ENCODE measurements around the gene ATP8B3.

DNA sequence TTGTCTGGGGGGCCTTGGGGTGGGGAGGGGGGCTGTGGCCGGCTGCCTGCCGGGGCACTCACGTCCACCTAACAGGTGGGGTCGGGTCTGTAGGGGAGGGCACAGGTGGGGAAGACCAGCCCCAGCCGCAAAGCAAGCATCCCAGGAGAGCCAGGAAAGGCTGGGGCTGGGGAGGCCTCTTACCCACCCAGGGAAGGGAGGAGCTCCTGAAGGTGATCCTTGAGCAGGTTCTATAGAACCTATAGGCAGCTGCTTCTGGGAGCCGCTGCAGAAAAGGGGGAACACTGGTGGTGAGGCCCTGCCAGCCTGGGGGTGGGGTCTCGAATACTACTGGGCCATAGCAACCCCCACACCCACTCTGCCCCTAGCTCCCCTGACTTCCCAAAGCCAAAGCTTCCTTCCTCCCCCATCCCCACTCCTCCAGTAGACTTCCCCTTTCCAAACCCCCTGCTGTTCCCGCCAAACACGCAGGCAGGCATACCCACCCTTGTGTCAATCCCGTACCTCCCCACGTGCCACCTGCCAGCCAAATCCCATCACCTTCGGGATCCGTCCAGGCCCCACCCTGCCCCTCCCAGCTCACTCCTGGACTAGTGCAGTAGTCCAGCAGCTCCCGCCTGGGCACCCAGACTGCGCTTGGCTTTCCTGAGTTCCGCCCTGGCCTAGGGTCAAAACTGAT, 45.7 kb upstream of the ATP8B3 start:
- no peak for TF ChIP-seq POLR2A (IDR thresholded peaks at IDR 0.05)
- TF ChIP-seq, protein P1, sequence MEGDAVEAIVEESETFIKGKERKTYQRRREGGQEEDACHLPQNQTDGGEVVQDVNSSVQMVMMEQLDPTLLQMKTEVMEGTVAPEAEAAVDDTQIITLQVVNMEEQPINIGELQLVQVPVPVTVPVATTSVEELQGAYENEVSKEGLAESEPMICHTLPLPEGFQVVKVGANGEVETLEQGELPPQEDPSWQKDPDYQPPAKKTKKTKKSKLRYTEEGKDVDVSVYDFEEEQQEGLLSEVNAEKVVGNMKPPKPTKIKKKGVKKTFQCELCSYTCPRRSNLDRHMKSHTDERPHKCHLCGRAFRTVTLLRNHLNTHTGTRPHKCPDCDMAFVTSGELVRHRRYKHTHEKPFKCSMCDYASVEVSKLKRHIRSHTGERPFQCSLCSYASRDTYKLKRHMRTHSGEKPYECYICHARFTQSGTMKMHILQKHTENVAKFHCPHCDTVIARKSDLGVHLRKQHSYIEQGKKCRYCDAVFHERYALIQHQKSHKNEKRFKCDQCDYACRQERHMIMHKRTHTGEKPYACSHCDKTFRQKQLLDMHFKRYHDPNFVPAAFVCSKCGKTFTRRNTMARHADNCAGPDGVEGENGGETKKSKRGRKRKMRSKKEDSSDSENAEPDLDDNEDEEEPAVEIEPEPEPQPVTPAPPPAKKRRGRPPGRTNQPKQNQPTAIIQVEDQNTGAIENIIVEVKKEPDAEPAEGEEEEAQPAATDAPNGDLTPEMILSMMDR (IDR thresholded peaks at IDR 0.05 in 4 of 5, conservative IDR thresholded peaks at IDR 0.05 in 1 of 5): no peak
